Measurements from ENCODE around the gene TMEM131L.
A peak's percentile ranks its signal among the peaks of the same experiment; 100 is the strongest.
"Not testable (repeated sequence)": the region's sequence is repeated elsewhere in the genome, so short reads cannot be mapped to it uniquely, and the experiment has no call there.

The TMEM131L gene
- 6.3 to 54.2 (median 14.5) reads per million in 17 experiments for total RNA-seq

GRCh38 chr4:153466081-153466948 lies at the start of gene TMEM131L:
TMEM131L (plus strand) TSS chr4:153466360; CDS start chr4:153466398, 38 bp downstream.
- DNase-seq, result peak; percentile 77 to 90 (median 87)

GRCh38 chr4:153416456-153416855 lies 49.7 kb upstream of the TMEM131L start:
- DNase-seq, result not testable (repeated sequence)

GRCh38 chr4:153418121-153418520 lies 48.0 kb upstream of the TMEM131L start:
- DNase-seq, result peak in 1 of 4 experiments; percentile 10

GRCh38 chr4:153418558-153418957 lies 47.6 kb upstream of the TMEM131L start:
- DNase-seq, result no peak

GRCh38 chr4:153419029-153419428 lies 47.1 kb upstream of the TMEM131L start:
- no peak for DNase-seq

GRCh38 chr4:153419673-153420278 lies 46.4 kb upstream of the TMEM131L start:
- peak; percentile 21 to 55 (median 36) for DNase-seq

GRCh38 chr4:153420361-153420760 lies 45.8 kb upstream of the TMEM131L start:
- no peak for DNase-seq

GRCh38 chr4:153421941-153422340 lies 44.2 kb upstream of the TMEM131L start:
- DNase-seq, result no peak

- DNase-seq, result no peak
Observed at GRCh38 chr4:153426207-153426885, 39.8 kb upstream of the TMEM131L start.

GRCh38 chr4:153427363-153428071 lies 38.6 kb upstream of the TMEM131L start:
- no peak for DNase-seq

GRCh38 chr4:153428941-153429475 lies 37.2 kb upstream of the TMEM131L start:
- no peak for DNase-seq

GRCh38 chr4:153432965-153433753 lies 33.0 kb upstream of the TMEM131L start:
- peak; percentile 82 to 90 (median 88) for DNase-seq

GRCh38 chr4:153433754-153434105 lies 32.4 kb upstream of the TMEM131L start:
- no peak for DNase-seq

GRCh38 chr4:153434190-153434589 lies 32.0 kb upstream of the TMEM131L start:
- DNase-seq, result no peak

GRCh38 chr4:153438916-153439756 lies 27.0 kb upstream of the TMEM131L start:
- peak in 1 of 4 experiments; percentile 28 for DNase-seq

- DNase-seq, result no peak
Observed at GRCh38 chr4:153439831-153440230, 26.3 kb upstream of the TMEM131L start.

GRCh38 chr4:153440475-153440874 lies 25.7 kb upstream of the TMEM131L start:
- no peak for DNase-seq

- DNase-seq, result no peak
Observed at GRCh38 chr4:153447175-153447905, 18.8 kb upstream of the TMEM131L start.

- no peak for DNase-seq
Observed at GRCh38 chr4:153448003-153448731, 18.0 kb upstream of the TMEM131L start.

Measured in suppressor macrophage (primary cell).